NT2/D1 (cell line): ENCODE measurements around the gene SCYGR2.

Experiments used
- SUZ12 ChIP-seq: IDR thresholded peaks from 2 replicates; pipeline ENCODE4 v1.6.1; 2011; ENCODE audit not compliant: insufficient read length, insufficient read depth; ENCODE audit errors: extremely low read depth
- YY1 ChIP-seq: IDR thresholded peaks from 2 replicates; pipeline ENCODE4 v1.6.1; 2011; ENCODE audit not compliant: insufficient read length, insufficient read depth
- ZNF274 ChIP-seq: IDR thresholded peaks from 2 replicates; pipeline ENCODE4 v1.6.1; 2011; ENCODE audit warnings: mild to moderate bottlenecking, low read depth, low read length

- TF ChIP-seq ZNF274 (no peak), YY1 (no peak), SUZ12 (no peak)
Measured at GRCh38 chr2:227597036-227597435, 1.7 kb upstream of the SCYGR2 start.
